Measurements from ENCODE around the gene PARG.

Gene PARG

DNA sequence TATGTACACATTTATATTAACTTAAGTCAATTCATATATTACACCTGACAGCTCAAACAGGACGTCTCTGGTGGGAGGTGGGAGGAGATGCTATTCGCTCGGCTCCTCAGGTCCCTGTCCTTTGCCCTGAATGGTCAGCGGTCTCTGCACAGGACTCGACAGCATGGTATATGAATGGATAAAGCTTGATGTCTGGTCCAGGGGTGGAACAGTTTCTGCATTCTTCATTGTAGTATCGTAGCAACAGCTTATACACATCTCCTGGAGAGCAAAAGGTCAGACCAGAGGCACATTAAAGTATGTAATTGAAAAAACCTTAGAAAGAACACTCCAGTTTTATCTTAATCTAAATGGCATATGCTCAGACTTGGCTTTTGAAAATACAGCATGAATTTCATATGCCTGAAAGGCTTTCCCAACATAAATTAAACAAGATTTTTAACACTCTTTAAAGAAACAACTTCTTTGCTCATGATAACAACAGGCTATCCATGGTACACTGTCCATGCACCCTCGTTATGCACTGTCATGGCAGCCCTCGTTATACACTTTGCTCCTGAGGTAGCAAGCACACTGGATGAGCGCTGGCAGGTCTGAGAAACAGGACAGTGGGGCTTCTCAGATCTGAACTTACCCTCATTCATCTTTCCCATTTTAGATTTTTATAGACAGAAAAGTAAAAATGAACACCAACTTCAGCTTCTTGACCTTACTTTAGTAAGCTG is 122.4 kb downstream of the PARG start:
- TF ChIP-seq GATA3 (IDR thresholded peaks at IDR 0.05; ENCODE audit: low read depth, low read length): no peak
- TF ChIP-seq GATA2 (IDR thresholded peaks at IDR 0.05; ENCODE audit: low read depth, low read length): no peak

DNA sequence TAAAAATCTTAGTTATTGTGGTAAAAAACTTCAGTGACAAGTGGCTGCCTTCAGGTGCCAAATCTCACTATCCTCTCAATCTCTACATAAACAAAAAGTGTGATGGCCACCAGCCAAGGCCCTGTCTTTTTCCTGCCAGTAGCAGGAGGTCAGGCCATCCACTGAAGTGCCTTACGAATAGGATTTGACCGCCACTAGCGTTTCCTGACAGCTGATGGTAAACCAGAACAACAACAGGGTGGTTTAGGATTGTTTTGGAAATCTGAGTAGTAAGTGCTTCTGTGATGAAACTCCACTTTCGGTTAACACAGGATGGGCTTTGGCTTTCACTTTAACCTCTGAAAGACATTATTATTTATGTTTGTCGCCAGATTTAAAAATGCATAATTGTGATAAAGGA is 124.0 kb downstream of the PARG start:
- TF ChIP-seq GATA3 (IDR thresholded peaks at IDR 0.05; ENCODE audit: low read depth, low read length): no peak
- TF ChIP-seq GATA2 (IDR thresholded peaks at IDR 0.05; ENCODE audit: low read depth, low read length): no peak

DNA sequence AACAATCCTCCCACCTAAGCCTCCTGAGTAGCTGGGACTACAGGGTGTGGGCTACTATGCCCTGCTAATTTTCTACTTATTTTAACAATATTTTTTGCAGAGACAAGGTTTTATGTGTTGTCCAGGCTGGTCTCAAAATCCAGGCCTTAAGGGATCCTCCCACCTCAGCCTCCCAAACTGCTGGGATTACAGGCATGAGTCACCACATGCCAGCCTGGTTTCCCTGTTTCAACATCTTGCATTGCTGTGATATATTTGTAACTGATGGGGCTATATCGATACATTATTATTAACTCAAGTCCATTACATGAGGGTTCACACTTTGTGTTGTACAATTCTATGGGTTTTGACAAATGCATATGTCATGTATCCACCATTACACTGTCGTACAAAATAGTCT is 137.8 kb downstream of the PARG start:
- TF ChIP-seq GATA2 (IDR thresholded peaks at IDR 0.05; ENCODE audit: low read depth, low read length): no peak
- no peak for TF ChIP-seq GATA3 (IDR thresholded peaks at IDR 0.05; ENCODE audit: low read depth, low read length)

DNA sequence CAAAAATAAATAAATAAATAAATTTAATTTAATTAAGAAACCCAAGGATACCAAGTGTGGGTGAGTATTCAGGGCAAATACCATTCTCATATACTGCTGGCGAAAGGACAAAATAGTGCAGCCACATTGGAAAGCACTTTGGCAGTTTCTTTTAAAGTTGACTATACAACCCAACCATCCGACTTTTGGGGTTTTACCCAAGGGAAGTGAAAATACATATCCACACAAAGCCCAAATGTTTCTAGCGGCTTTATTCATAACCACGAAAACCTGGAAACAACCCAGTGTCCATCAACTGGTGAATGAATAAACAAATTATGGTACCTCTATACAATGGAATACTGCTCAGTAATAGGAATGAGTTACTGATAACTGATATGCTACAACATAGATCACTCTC is 143.6 kb downstream of the PARG start:
- TF ChIP-seq GATA3 (IDR thresholded peaks at IDR 0.05; ENCODE audit: low read depth, low read length): no peak
- no peak for TF ChIP-seq GATA2 (IDR thresholded peaks at IDR 0.05; ENCODE audit: low read depth, low read length)

DNA sequence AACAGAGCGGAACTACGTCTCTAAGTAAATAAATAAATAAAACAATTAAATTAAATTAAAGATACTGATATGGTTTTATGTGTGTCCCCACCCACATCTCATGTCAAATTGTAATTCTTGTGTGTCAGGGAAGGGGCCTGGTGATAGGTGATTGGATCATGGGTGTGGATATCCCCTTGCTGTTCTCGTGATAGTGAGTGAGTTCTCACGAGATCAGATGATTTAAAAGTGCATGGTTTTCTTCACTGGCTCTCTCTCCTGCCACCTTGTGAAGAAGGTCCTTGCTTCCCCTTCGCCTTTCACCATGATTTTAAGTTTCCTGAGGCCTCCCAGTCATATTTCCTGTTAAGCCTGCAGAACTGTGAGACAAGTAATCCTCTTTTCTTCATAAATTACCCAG is 150.7 kb downstream of the PARG start:
- TF ChIP-seq GATA3 (IDR thresholded peaks at IDR 0.05; ENCODE audit: low read depth, low read length) (no peak), GATA2 (IDR thresholded peaks at IDR 0.05; ENCODE audit: low read depth, low read length) (no peak)

DNA sequence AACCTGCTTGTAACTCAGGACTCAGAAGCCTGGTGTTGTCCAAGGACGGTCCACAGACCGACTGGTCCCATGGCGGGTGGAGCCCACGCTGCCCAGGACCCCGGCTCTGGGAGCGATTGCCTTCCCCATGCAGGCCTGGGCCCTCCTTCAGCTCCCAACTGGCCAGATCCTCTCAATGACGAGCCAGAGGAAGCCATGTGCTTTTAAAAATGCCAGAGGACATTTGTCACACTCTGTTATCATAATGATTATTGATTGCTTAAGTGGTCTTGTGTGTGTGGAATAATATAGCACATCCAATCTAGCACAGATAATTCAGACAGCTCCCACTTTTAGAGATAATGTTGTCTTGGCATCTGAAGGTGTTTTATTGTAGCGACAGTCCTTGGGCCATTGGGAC is 157.1 kb downstream of the PARG start:
- TF ChIP-seq GATA3 (IDR thresholded peaks at IDR 0.05; ENCODE audit: low read depth, low read length) (no peak), GATA2 (IDR thresholded peaks at IDR 0.05; ENCODE audit: low read depth, low read length) (no peak)

DNA sequence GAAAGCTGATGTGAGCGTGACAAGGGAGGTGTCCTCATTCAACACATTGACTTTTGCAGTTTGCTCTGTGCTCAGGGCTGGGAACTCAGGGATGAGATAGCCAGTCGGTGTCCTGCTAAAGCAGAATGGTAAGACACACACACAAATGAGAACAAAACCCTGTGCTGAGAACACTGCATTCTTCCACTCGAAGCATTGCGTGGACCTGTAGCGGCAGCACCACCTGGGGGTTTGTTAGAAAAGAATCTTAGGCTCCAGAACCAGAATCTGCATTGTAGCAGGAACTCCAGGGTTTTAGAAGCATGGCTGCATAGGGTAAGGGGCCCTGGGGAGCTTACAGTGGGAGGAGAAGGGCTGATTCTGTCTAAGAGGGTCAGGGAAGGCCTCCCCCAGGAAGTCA is 158.2 kb downstream of the PARG start:
- TF ChIP-seq GATA3 (IDR thresholded peaks at IDR 0.05; ENCODE audit: low read depth, low read length): no peak

DNA sequence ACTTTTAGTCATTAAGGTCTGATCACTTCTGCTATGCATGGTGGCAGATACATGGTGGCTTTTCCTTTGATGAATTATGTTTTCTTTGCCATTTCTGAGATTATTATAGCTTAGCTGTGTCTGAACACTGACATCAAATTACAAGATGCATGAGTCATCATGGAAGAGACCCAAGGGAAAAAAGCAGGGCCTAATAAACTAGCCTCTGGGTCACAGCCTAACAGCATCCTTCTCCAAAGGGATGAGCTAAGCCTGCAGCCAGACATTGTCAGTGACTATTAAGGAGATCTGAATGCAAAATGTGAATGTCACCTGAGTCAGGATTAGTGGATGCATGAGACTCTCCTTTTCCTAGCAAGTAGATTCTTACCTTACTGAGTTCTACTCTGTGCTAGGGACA is 160.6 kb downstream of the PARG start:
- TF ChIP-seq GATA2 (IDR thresholded peaks at IDR 0.05; ENCODE audit: low read depth, low read length) (no peak), GATA3 (IDR thresholded peaks at IDR 0.05; ENCODE audit: low read depth, low read length) (no peak)

DNA sequence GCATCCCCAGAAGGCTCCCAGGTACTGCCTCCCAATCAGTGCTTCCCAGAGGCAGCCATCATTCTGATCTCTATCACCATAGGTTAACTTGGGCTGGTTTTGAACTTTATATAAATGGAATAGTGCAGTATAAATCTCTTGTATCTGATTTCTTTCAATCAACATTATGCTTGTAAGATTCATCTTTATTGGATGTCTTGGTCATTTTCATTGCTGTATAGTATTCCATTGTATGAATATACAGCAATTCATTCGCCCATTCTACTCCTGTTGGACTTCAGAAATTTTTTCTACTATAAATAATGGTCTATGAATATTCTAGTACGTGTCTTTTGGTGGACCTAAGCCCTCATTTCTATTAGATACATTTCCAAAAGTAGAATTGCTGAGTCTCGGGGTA is 163.6 kb downstream of the PARG start:
- TF ChIP-seq GATA3 (IDR thresholded peaks at IDR 0.05; ENCODE audit: low read depth, low read length): no peak
- TF ChIP-seq GATA2 (IDR thresholded peaks at IDR 0.05; ENCODE audit: low read depth, low read length): no peak

DNA sequence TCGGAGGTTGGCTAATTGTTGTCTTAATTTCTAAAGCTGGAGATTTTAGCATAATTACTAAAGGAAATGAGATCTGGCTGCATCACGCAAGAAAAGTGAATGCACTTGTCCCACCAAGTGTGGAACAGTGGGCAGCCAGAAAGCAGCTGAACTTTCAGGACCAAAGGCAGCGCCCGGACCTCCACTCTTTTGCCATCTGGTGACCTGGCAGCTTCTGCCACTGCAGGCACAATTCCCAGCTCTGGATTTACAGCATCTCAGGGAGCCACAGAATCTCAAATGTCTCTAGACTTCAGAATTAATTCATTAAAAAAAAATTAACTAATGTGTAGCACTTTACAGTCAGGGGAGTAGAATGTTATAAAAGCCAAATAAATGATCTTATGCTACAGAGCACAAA is 165.0 kb downstream of the PARG start:
- TF ChIP-seq GATA2 (IDR thresholded peaks at IDR 0.05; ENCODE audit: low read depth, low read length) (no peak), GATA3 (IDR thresholded peaks at IDR 0.05; ENCODE audit: low read depth, low read length) (no peak)

DNA sequence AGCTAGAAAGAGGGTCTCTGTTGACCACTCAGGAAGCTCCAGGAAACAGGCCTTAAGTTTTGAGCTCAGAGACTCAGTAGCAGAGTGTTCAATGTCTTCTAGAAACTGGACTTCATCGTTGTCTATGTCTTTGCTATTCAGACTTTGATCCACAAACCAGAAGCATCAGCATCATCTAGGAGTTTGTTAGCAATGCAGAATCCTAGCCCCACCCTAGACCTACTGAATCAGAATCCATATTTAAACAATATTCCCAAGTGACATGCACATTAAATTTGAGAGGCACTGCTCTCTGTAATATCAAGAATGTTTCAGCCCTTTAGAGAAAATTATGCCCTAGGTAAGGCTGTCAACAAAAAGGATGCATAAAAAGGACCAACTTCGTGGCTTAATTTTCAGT is 166.8 kb downstream of the PARG start:
- TF ChIP-seq GATA2 (IDR thresholded peaks at IDR 0.05; ENCODE audit: low read depth, low read length) (no peak), GATA3 (IDR thresholded peaks at IDR 0.05; ENCODE audit: low read depth, low read length) (no peak)

DNA sequence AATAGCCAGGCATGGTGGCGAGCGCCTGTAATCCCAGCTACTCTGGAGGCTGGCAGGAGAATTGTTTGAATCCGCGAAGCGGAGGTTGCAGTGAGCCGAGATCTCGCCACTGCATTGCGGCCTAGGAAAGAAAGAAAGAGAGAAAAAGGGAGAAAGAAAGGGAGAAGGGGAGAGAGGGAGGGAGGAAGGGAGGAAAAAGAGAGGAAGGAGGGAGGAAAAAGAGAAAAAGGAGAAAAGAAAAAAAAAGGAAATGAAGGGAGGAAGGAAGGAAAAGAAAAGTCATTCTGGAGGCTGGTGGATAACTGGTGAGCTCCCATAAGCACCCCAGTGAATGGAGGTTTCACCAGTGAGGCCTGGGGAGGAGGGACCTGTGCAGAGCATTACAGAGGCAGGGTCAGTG is 172.1 kb downstream of the PARG start:
- TF ChIP-seq GATA2 (IDR thresholded peaks at IDR 0.05; ENCODE audit: low read depth, low read length): no peak
- no peak for TF ChIP-seq GATA3 (IDR thresholded peaks at IDR 0.05; ENCODE audit: low read depth, low read length)

DNA sequence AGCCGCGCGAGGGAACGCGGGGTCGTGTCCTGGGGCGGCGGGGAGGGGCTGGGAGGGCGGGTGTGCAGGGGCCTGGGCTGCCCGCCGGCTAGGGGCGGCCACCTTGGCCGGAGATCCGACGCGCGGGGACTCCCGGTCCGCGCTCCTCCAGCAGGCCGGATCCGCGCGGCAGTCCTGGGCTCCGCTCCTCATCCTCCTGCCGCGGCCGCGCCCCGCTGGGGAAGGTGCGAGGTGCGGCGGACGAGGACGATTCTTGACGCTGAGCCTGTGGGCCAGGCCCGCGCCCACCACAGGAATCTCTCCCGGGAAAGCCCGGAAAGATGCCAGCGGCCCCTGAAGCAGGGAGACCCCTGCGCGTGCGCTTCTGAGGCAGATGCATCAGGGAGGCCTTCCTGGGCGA is 173.1 kb downstream of the PARG start:
- no peak for TF ChIP-seq GATA3 (IDR thresholded peaks at IDR 0.05; ENCODE audit: low read depth, low read length)
- TF ChIP-seq GATA2 (IDR thresholded peaks at IDR 0.05; ENCODE audit: low read depth, low read length): no peak

DNA sequence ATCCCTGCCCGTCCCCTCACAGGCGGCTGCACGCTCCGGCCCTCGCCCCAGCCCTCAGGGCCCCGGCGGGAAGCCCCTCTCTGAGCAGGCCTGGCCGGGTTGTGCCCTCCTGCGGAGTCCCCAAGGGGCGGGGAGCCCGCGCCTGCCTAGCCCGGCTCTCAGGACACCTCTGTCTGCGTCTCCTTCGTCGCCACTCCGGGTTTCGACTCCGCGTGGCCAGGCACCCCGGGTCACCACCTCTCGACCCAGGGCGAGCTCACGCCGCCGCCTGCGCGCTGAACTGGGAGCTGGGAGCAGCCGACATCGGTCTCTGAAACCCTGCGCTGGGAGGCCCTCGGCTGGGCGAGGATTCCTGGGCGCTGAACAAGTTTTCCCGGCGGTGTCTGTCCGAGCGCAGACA is 173.5 kb downstream of the PARG start:
- no peak for TF ChIP-seq GATA2 (IDR thresholded peaks at IDR 0.05; ENCODE audit: low read depth, low read length)
- TF ChIP-seq GATA3 (IDR thresholded peaks at IDR 0.05; ENCODE audit: low read depth, low read length): no peak
